Measurements from ENCODE around the gene MAP6. TPM values are rescaled to one million over a fixed set of nuclear protein-coding genes. Genes with fewer than 3 reads are reported as not detected.

MAP6 gene
- total and polyA plus RNA-seq, 10 of the 15 experiments (the other 5 are each of a cell fraction or from before 2014, with no cell fraction given): 0.06 to 0.19 (median 0.11) TPM; not detected in 5

DNA sequence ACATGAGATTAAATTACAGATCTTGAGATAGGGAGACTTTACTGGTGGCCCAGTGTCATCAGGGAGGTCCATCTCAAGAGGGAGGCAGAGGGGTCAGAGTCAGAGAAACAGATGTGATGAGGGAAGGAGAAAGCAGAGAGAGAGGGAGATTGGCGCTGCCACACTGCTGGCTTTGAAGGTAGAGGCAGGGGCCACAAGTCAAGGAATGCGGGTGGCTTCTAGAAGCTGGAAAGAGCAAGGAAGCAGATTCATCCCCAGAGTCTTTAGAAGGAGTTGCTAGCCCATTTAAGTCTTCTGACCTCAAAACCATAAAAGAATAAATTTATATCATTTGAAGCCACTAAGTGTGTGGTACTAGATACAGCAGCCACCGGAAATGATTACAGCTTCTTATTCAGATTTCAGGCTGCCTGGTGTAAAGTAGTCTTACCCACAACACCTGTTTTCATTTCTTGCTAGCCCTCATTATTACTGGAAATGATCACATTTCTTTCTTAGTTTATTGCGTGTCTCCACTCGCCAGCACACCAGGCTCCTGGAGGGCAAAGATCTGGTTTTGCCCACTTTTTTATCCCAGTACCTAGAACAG, 119.4 kb downstream of the MAP6 start:
- Histone ChIP-seq H3K79me2 (ENCODE audit: control insufficient read depth, insufficient read depth, low read length) (no peaks in the 10 kb centered on the region), H3K4me2 (ENCODE audit: control insufficient read depth, insufficient read depth) (no peak overlapping the region), H3K9ac (ENCODE audit: control insufficient read depth, insufficient read depth, low read length) (no peak overlapping the region), H2AFZ (ENCODE audit: control insufficient read depth, low read depth, low read length) (no peak overlapping the region), H3K4me1 (ENCODE audit: control insufficient read depth, insufficient read depth, low read length) (no peaks in the 10 kb centered on the region), H3K27ac (ENCODE audit: control insufficient read depth, insufficient read depth) (no peak overlapping the region), H4K20me1 (ENCODE audit: control insufficient read depth, insufficient read depth) (no peaks in the 10 kb centered on the region), H3K36me3 (ENCODE audit: control insufficient read depth in 2 of 2, insufficient read depth in 2 of 2, low read length in 1 of 2) (no peaks in the 10 kb centered on the region), H3K4me3 (no peak overlapping the region), H3K9me3 (replicated peaks; ENCODE audit: control insufficient read depth, insufficient read depth, low read length) (no peaks in the 10 kb centered on the region), H3K27me3 (replicated peaks in 1 of 2; ENCODE audit: control insufficient read depth in 2 of 2, insufficient read depth in 2 of 2, low read length in 1 of 2) (no peaks in the 10 kb centered on the region; a peak in 1 of 4 replicates)
- 0 out of 3 replicates have a peak, but pooled peaks have one; percentile 16 for ATAC-seq
- no peak for FAIRE-seq
- intact Hi-C loops (cut with micrococcal nuclease; ENCODE audit: unreplicated experiment) (loop anchor here (5.0 kb wide), 1 partner anchor 158 kb away; no protein-coding TSS in a partner anchor), in situ Hi-C loops (cut with MboI) (no loop called here)
- no peak for DNase-seq (ENCODE audit: low read depth, low spot score)
- CTCF ChIA-PET: interaction anchor here (1.0 to 1.2 kb wide), 3 partner anchors 27 to 161 kb away, joined by 3 to 5 read pairs (median 4); no protein-coding TSS in a partner anchor
- SMC1A ChIA-PET (ENCODE audit: uncharacterized antibody, unreplicated experiment): interaction anchor here (0.6 kb wide), 1 partner anchor 751 kb away, joined by 3 read pairs; no protein-coding TSS in a partner anchor
- BruUV-seq (replicated peaks): no TSS peak
- TF ChIP-seq POLR2AphosphoS5 (IDR thresholded peaks at IDR 0.05; ENCODE audit: low read length) (no peak), TCF7 (IDR thresholded peaks at IDR 0.05; ENCODE audit: borderline replicate concordance) (no peak)
- RAD21 ChIA-PET (ENCODE audit: unreplicated experiment): no interaction called here
- WGBS (ENCODE audit: insufficient coverage, insufficient replicate concordance, low lambda C conversion rate, missing lambda C conversion rate): 80% methylated on average over 5 of the region's 5 CpGs
- POLR2A ChIA-PET: no interaction called here

DNA sequence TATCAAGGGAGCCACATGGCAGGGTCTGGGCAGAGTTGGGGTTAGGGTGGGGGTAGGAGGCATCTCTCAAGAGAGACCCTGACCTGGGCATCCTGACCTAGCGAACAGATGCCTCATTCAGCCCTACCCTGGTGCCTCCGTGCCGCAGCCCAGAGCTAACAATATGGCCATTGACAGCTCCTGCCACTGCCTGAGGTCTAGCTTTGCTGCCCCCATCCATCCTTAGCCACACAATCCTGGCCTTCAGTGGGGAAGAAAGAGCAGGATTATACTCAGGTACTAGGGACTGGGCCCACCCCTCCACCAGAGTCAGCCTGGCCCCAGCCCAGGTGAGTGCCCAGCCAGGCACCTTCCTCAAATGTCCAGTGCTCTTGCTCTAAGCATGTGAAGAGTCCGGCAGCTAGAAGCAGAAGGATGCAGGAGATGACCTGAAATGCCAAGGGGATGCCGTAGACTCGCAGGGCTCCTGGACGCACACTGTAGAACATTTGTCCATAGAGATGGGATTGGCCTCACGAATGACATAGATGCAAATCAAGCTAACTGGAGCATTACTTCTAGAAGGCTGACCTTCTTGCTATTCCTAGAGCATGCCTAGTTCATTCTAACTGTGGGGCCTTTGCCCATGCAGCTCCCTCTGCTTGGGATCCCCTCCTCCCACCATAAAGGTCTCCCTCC, 120.1 kb downstream of the MAP6 start:
- no peak for ATAC-seq

More for the DNA sequence above, 120.1 kb downstream of the MAP6 start:
- H3K36me3 ChIP-seq (ENCODE audit: control insufficient read depth in 2 of 2, insufficient read depth in 2 of 2, low read length in 1 of 2): no peaks in the 10 kb centered on the region
- intact Hi-C loops (cut with micrococcal nuclease; ENCODE audit: unreplicated experiment) (loop anchor here (5.0 kb wide), 1 partner anchor 159 kb away; no protein-coding TSS in a partner anchor), in situ Hi-C loops (cut with MboI) (no loop called here)
- FAIRE-seq (no peak), DNase-seq (ENCODE audit: low read depth, low spot score) (no peak)
- CTCF ChIA-PET: interaction anchor here (0.7 to 1.3 kb wide), 7 partner anchors 12 to 121 kb away, joined by 3 to 6 read pairs (median 4); no protein-coding TSS in a partner anchor
- no peaks in the 10 kb centered on the region for H3K4me1 ChIP-seq (ENCODE audit: control insufficient read depth, insufficient read depth, low read length)
- no peaks in the 10 kb centered on the region for H4K20me1 ChIP-seq (ENCODE audit: control insufficient read depth, insufficient read depth)
- TF ChIP-seq GATAD2B (conservative IDR thresholded peaks at IDR 0.05; ENCODE audit: low read depth) (no peak), RCOR1 (conservative IDR thresholded peaks at IDR 0.05; ENCODE audit: low read depth, low read length) (no peak), CBFB (IDR thresholded peaks at IDR 0.05; ENCODE audit: low read depth) (no peak), YY1 (IDR thresholded peaks at IDR 0.05; ENCODE audit: low read depth, low read length) (no peak), RAD51 (IDR thresholded peaks at IDR 0.05) (no peak), EZH2 (IDR thresholded peaks at IDR 0.05; ENCODE audit: borderline replicate concordance, control insufficient read depth, low read depth, low read length) (no peak), CBX5 (IDR thresholded peaks at IDR 0.05; ENCODE audit: low read depth) (no peak), NFYA (IDR thresholded peaks at IDR 0.05; ENCODE audit: borderline replicate concordance, low read depth, low read length) (no peak), CHD1 (IDR thresholded peaks at IDR 0.05; ENCODE audit: low read depth, low read length) (no peak), EED (IDR thresholded peaks at IDR 0.05; ENCODE audit: low read depth) (no peak), ZZZ3 (IDR thresholded peaks at IDR 0.05; ENCODE audit: control insufficient read depth, insufficient read length, low read depth) (no peak), SMARCA5 (IDR thresholded peaks at IDR 0.05) (no peak), ZNF384 (IDR thresholded peaks at IDR 0.05; ENCODE audit: borderline replicate concordance, low read depth, low read length) (no peak)
- TF ChIP-seq, protein P1, sequence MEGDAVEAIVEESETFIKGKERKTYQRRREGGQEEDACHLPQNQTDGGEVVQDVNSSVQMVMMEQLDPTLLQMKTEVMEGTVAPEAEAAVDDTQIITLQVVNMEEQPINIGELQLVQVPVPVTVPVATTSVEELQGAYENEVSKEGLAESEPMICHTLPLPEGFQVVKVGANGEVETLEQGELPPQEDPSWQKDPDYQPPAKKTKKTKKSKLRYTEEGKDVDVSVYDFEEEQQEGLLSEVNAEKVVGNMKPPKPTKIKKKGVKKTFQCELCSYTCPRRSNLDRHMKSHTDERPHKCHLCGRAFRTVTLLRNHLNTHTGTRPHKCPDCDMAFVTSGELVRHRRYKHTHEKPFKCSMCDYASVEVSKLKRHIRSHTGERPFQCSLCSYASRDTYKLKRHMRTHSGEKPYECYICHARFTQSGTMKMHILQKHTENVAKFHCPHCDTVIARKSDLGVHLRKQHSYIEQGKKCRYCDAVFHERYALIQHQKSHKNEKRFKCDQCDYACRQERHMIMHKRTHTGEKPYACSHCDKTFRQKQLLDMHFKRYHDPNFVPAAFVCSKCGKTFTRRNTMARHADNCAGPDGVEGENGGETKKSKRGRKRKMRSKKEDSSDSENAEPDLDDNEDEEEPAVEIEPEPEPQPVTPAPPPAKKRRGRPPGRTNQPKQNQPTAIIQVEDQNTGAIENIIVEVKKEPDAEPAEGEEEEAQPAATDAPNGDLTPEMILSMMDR (IDR thresholded peaks at IDR 0.05 in 2 of 3, conservative IDR thresholded peaks at IDR 0.05 in 1 of 3; ENCODE audit: control insufficient read depth in 2 of 3, extremely low read depth in 1 of 3, insufficient read depth in 1 of 3, low read depth in 3 of 3, low read length in 3 of 3): no peak
- no peak overlapping the region for H3K27ac ChIP-seq (ENCODE audit: control insufficient read depth, insufficient read depth)
- H3K9ac ChIP-seq (ENCODE audit: control insufficient read depth, insufficient read depth, low read length): no peak overlapping the region
- H3K4me3 ChIP-seq: no peak overlapping the region
- no peaks in the 10 kb centered on the region for H3K79me2 ChIP-seq (ENCODE audit: control insufficient read depth, insufficient read depth, low read length)
- no peaks in the 10 kb centered on the region; a peak in 1 of 4 replicates for H3K27me3 ChIP-seq (replicated peaks in 1 of 2; ENCODE audit: control insufficient read depth in 2 of 2, insufficient read depth in 2 of 2, low read length in 1 of 2)
- no peak overlapping the region for H3K4me2 ChIP-seq (ENCODE audit: control insufficient read depth, insufficient read depth)
- BruUV-seq (replicated peaks): no TSS peak
- 66% methylated on average over 8 of the region's 8 CpGs for WGBS (ENCODE audit: insufficient coverage, insufficient replicate concordance, low lambda C conversion rate, missing lambda C conversion rate)
- SMC1A ChIA-PET (ENCODE audit: uncharacterized antibody, unreplicated experiment): interaction anchor here (0.6 kb wide), 1 partner anchor 752 kb away, joined by 3 read pairs; no protein-coding TSS in a partner anchor
- no peaks in the 10 kb centered on the region for H3K9me3 ChIP-seq (replicated peaks; ENCODE audit: control insufficient read depth, insufficient read depth, low read length)
- H2AFZ ChIP-seq (ENCODE audit: control insufficient read depth, low read depth, low read length): no peak overlapping the region
- POLR2A ChIA-PET: no interaction called here
- RAD21 ChIA-PET (ENCODE audit: unreplicated experiment): interaction anchor here (1.0 to 1.2 kb wide), 2 partner anchors 16 to 49 kb away, joined by 3 read pairs; no protein-coding TSS in a partner anchor

Measured in GM12878 (cell line).